ENCODE measurements around the gene STPG3. TPM values are rescaled to one million over a fixed set of nuclear protein-coding genes. Genes with fewer than 3 reads are reported as not detected.
"Not testable (repeated sequence)": the region's sequence is repeated elsewhere in the genome, so short reads cannot be mapped to it uniquely, and the experiment has no call there.

STPG3 gene
- total and polyA plus RNA-seq, 2 experiments from 2014 or later, result not detected

- Histone ChIP-seq H4K20me1 (replicated peaks; ENCODE audit: insufficient read depth) (peaks cover 16% of the 10 kb centered on the region), H3F3A (replicated peaks; ENCODE audit: low read depth) (0 out of 2 replicates have a peak, but pooled peaks cover 29% of the 10 kb centered on the region)
Measured at GRCh38 chr9:137242269-137243203, 8.6 kb upstream of the STPG3 start.

GRCh38 chr9:137243266-137243625 lies 7.8 kb upstream of the STPG3 start:
- H3K4me3 Mint-ChIP-seq, result peak overlapping the region; percentile 86
- H2AFZ ChIP-seq; H3K27ac ChIP-seq (ENCODE audit: low read depth); H3K4me2 ChIP-seq; H3K36me3 ChIP-seq (ENCODE audit: insufficient read depth); DNase-seq (ENCODE audit: low spot score); H3K4me3 ChIP-seq; ATAC-seq; H3K9me3 Mint-ChIP-seq; H3K27me3 ChIP-seq (ENCODE audit: insufficient read depth); H3K9me2 ChIP-seq (ENCODE audit: insufficient read depth); H3K27ac Mint-ChIP-seq: not testable (repeated sequence)
- Histone ChIP-seq H3F3A (replicated peaks; ENCODE audit: low read depth) (0 out of 2 replicates have a peak, but pooled peaks cover 29% of the 10 kb centered on the region), H4K20me1 (replicated peaks; ENCODE audit: insufficient read depth) (peaks cover 16% of the 10 kb centered on the region), H3K79me2 (replicated peaks; ENCODE audit: insufficient read depth) (peaks cover 29% of the 10 kb centered on the region), H3K4me1 (ENCODE audit: insufficient read depth) (peaks cover 18% of the 10 kb centered on the region; the same call in 1 of the 2 replicates)
- H3K36me3 Mint-ChIP-seq (ENCODE audit: low read depth), result peaks cover 31% of the 10 kb centered on the region
- peaks cover 26% of the 10 kb centered on the region for H3K27me3 Mint-ChIP-seq (ENCODE audit: insufficient read depth, low read depth, poor library complexity)
- peaks cover 32% of the 10 kb centered on the region for H3K4me1 Mint-ChIP-seq

More at GRCh38 chr9:137242269-137243203, 8.6 kb upstream of the STPG3 start:
- Mint-ChIP-seq H3K27me3 (ENCODE audit: insufficient read depth, low read depth, poor library complexity) (peaks cover 29% of the 10 kb centered on the region), H3K4me3 (peak overlapping the region; percentile 86), H3K36me3 (ENCODE audit: low read depth) (peaks cover 31% of the 10 kb centered on the region), H3K9me3 (no peaks in the 10 kb centered on the region), H3K4me1 (peaks cover 35% of the 10 kb centered on the region), H3K27ac (0 out of 2 replicates have a peak overlapping the region, but pooled peaks have one; percentile 44)
- no peaks in the 10 kb centered on the region for H3K27me3 ChIP-seq (ENCODE audit: insufficient read depth)
- H3K27ac ChIP-seq (ENCODE audit: low read depth), result no peak overlapping the region; the same call in 1 of the 2 replicates
- no peak for TF ChIP-seq ZNF114 (CRISPR knock-in tag; IDR thresholded peaks at IDR 0.05)
- no peak for TF ChIP-seq EZH2phosphoT487 (IDR thresholded peaks at IDR 0.05; ENCODE audit: unreplicated experiment)
- TF ChIP-seq POLR2AphosphoS5 (IDR thresholded peaks at IDR 0.05; ENCODE audit: low read depth), result no peak
- TF ChIP-seq ZNF331 (CRISPR knock-in tag; IDR thresholded peaks at IDR 0.05; ENCODE audit: low read depth), result no peak
- no peak for TF ChIP-seq ZNF462 (CRISPR knock-in tag; IDR thresholded peaks at IDR 0.05)
- H3K4me1 ChIP-seq (ENCODE audit: insufficient read depth), result peaks cover 20% of the 10 kb centered on the region; the same call in 1 of the 2 replicates
- no peaks in the 10 kb centered on the region for H3K36me3 ChIP-seq (ENCODE audit: insufficient read depth)
- H3K79me2 ChIP-seq (replicated peaks; ENCODE audit: insufficient read depth), result peaks cover 29% of the 10 kb centered on the region
- no peaks in the 10 kb centered on the region for H3K9me2 ChIP-seq (ENCODE audit: insufficient read depth)
- peak overlapping the region; percentile 90 for H3K4me2 ChIP-seq
- no peak for DNase-seq (ENCODE audit: low spot score)
- H2AFZ ChIP-seq, result no peak overlapping the region
- H3K4me3 ChIP-seq, result peak overlapping the region; percentile 89
- ATAC-seq, result no peak

Data from GM23338 (cell line).